Mucosa of descending colon (tissue), 3 donors: ENCODE results near the gene PI16. TPM values are rescaled to one million over a fixed set of nuclear protein-coding genes. Genes with fewer than 3 reads are reported as not detected.
A peak's percentile ranks its signal among the peaks of the same experiment; 100 is the strongest.

Experiments
- ATAC-seq: fragments of 200-7000 bp; cut with Tn5 transposase; one replicate; pipeline ENCODE4 v1.9.1; 2020; ENCODE audit warnings: mild to moderate bottlenecking, moderate library complexity
- DNase-seq, 3 donors: peaks; one replicate each; pipeline ENCODE4 v3.0.0-alpha.2; 2020
- H3K36me3 ChIP-seq: fragments of 200-600 bp; one replicate; pipeline ENCODE4 v1.8.0; 2021; ENCODE audit warnings: low read depth, mild to moderate bottlenecking
- H3K4me1 ChIP-seq: fragments of 200-600 bp; one replicate; pipeline ENCODE4 v1.8.0; 2021; ENCODE audit warnings: low read depth, mild to moderate bottlenecking
- H3K4me3 ChIP-seq: fragments of 200-600 bp; one replicate; pipeline ENCODE4 v1.8.0; 2021; ENCODE audit warnings: mild to moderate bottlenecking
- H3K9me3 ChIP-seq: fragments of 200-600 bp; one replicate; pipeline ENCODE4 v1.8.0; 2021; ENCODE audit warnings: mild to moderate bottlenecking
- CTCF ChIP-seq: fragments of 200-600 bp; IDR thresholded peaks from one replicate; pipeline ENCODE4 v1.8.0; 2022; ENCODE audit warnings: antibody characterized with exemption, mild to moderate bottlenecking
- intact Hi-C, 2 donors: fragments of 100-400 bp; cut with DNase I in 1 of 2; cut with micrococcal nuclease in 1 of 2; formaldehyde crosslinking; loops; one replicate each; pipeline versions ENCODE4 v1.11.0 to v1.11.1; 2022; cut with DNase I, micrococcal nuclease
- total RNA-seq, 3 donors: library from RNA; stranded (reverse); fragmentation: NEBNext Ultra II Directional in 2 of 3; extraction: Animal tissue kit (Norgen Biotek cat#: 25700) in 2 of 3; gene quantifications; one replicate each; pipeline versions ENCODE4 v1.2.1 to v1.2.4, GENCODE V29; 2021 to 2023
- donor health status: DM: no; HTN: no; CAD: no; lungs with moderate emphysema.
- donor health status: DM: no; HTN: no; CAD: no.
- donor health status: DM: no; HTN: yes; CAD: no.

The PI16 gene
- total RNA-seq, 3 donors from 2014 or later = 0.46 to 6.1 (median 3.9) TPM

GRCh38 chr6:37008484-37009465 is 54.2 kb downstream of the PI16 start:
- no peaks in the 10 kb centered on the region for H3K36me3 ChIP-seq
- TF ChIP-seq CTCF = no peak
- ATAC-seq (no peak), DNase-seq (peak in 1 of 3 donors; percentile 45)
- no peaks in the 10 kb centered on the region for H3K4me1 ChIP-seq
- H3K4me3 ChIP-seq = no peak overlapping the region
- no peaks in the 10 kb centered on the region for H3K9me3 ChIP-seq
- intact Hi-C loops = no loop called here

GRCh38 chr6:37010402-37010892 is 55.9 kb downstream of the PI16 start:
- Histone ChIP-seq H3K4me1 (no peaks in the 10 kb centered on the region), H3K4me3 (no peak overlapping the region), H3K36me3 (no peaks in the 10 kb centered on the region), H3K9me3 (no peaks in the 10 kb centered on the region)
- peak in 1 of 3 donors; percentile 20 for DNase-seq
- ATAC-seq = no peak
- intact Hi-C loops = no loop called here
- TF ChIP-seq CTCF = no peak

- no peak for ATAC-seq
- intact Hi-C loops = no loop called here
Observed at GRCh38 chr6:37011656-37012378, 57.3 kb downstream of the PI16 start.

GRCh38 chr6:37013516-37014491 is 59.3 kb downstream of the PI16 start:
- Histone ChIP-seq H3K36me3 (no peaks in the 10 kb centered on the region), H3K4me1 (peaks cover 7% of the 10 kb centered on the region), H3K4me3 (no peak overlapping the region), H3K9me3 (no peaks in the 10 kb centered on the region)
- ATAC-seq (no peak), DNase-seq (peak in 1 of 3 donors; percentile 46)
- TF ChIP-seq CTCF = no peak
- intact Hi-C loops = no loop called here

More at GRCh38 chr6:37011656-37012378, 57.3 kb downstream of the PI16 start:
- Histone ChIP-seq H3K4me3 (no peak overlapping the region), H3K9me3 (no peaks in the 10 kb centered on the region), H3K36me3 (no peaks in the 10 kb centered on the region), H3K4me1 (no peaks in the 10 kb centered on the region)
- TF ChIP-seq CTCF = no peak
- DNase-seq = peak in 1 of 3 donors; percentile 37

Other genes starting within 250 kb of the PI16 start
- 10 to 100 TPM in 1 of 3 donors, 1 to 10 TPM in 2; 4.7 to 15.2 (median 6.1) TPM for gene CPNE5, start 115.3 kb upstream of the PI16 start, total RNA-seq
- gene PPIL1, start 79.9 kb upstream of the PI16 start, total RNA-seq = 10 to 100 TPM in 2 of 3 donors, 1 to 10 TPM in 1; 7.2 to 14.2 (median 10.5) TPM
- gene C6orf89, start 68.8 kb upstream of the PI16 start, total RNA-seq = 10 to 100 TPM; 53.9 to 66.6 (median 56.0) TPM
- gene MTCH1, start 31.5 kb downstream of the PI16 start, total RNA-seq = 100 to 1,000 TPM; 153 to 186 (median 157) TPM
- gene FGD2, start 50.9 kb downstream of the PI16 start, total RNA-seq = 10 to 100 TPM in 2 of 3 donors, 1 to 10 TPM in 1; 6.9 to 18.3 (median 14.1) TPM
- 10 to 100 TPM; 36.9 to 84.1 (median 56.0) TPM for gene PIM1, start 215.4 kb downstream of the PI16 start, total RNA-seq